COLO668 (cell line): ENCODE results near the gene WNT11.

Source experiments
- DNase-seq: peaks from one replicate; lab custom pipeline; 2025; ENCODE audit not compliant: unreplicated experiment; lab: John Stamatoyannopoulos, UW

The WNT11 gene

GRCh38 chr11:76176463-76176862 lies 29.8 kb downstream of the WNT11 start:
- DNase-seq: no peak

- DNase-seq: no peak
Observed at GRCh38 chr11:76175783-76176182, 30.5 kb downstream of the WNT11 start.

- no peak for DNase-seq
Observed at GRCh38 chr11:76174330-76174729, 32.0 kb downstream of the WNT11 start.

GRCh38 chr11:76173663-76174062 lies 32.6 kb downstream of the WNT11 start:
- no peak for DNase-seq

GRCh38 chr11:76172583-76172982 lies 33.7 kb downstream of the WNT11 start:
- no peak for DNase-seq

- no peak for DNase-seq
Observed at GRCh38 chr11:76170468-76170867, 35.8 kb downstream of the WNT11 start.

- DNase-seq: no peak
Observed at GRCh38 chr11:76169473-76169896, 36.8 kb downstream of the WNT11 start.

GRCh38 chr11:76167590-76167989 lies 38.7 kb downstream of the WNT11 start:
- DNase-seq: no peak

- DNase-seq: no peak
Observed at GRCh38 chr11:76166314-76166713, 40.0 kb downstream of the WNT11 start.

- DNase-seq: no peak
Observed at GRCh38 chr11:76164861-76165751, 41.2 kb downstream of the WNT11 start.

- DNase-seq: no peak
Observed at GRCh38 chr11:76164081-76164480, 42.2 kb downstream of the WNT11 start.

- DNase-seq: no peak
Observed at GRCh38 chr11:76163289-76163880, 42.9 kb downstream of the WNT11 start.

- peak; percentile 69 for DNase-seq
Observed at GRCh38 chr11:76162336-76163288, 43.7 kb downstream of the WNT11 start.

GRCh38 chr11:76161261-76161961 lies 44.9 kb downstream of the WNT11 start:
- DNase-seq: peak; percentile 19

- DNase-seq: no peak
Observed at GRCh38 chr11:76160856-76161255, 45.4 kb downstream of the WNT11 start.

- peak; percentile 82 for DNase-seq
Observed at GRCh38 chr11:76159983-76160661, 46.2 kb downstream of the WNT11 start.

GRCh38 chr11:76159303-76159937 lies 46.9 kb downstream of the WNT11 start:
- no peak for DNase-seq

- no peak for DNase-seq
Observed at GRCh38 chr11:76158394-76159302, 47.7 kb downstream of the WNT11 start.

GRCh38 chr11:76157891-76158290 lies 48.4 kb downstream of the WNT11 start:
- DNase-seq: no peak
